RWPE2 (cell line): ENCODE results near the gene CENPA.
A peak's percentile ranks its signal among the peaks of the same experiment; 100 is the strongest.

Source experiments
- ATAC-seq: fragments of 200-7000 bp; cut with Tn5 transposase; 3 replicates; pipeline ENCODE4 v1.9.1; 2021; ENCODE audit warnings: low read depth
- DNase-seq: peaks from one replicate; pipeline ENCODE4 v3.0.0-alpha.2; 2020; ENCODE audit warnings: low spot score
- H3K27ac ChIP-seq: fragments of 450-650 bp; 2 replicates; pipeline ENCODE4 v1.5.1; 2017; ENCODE audit warnings: mild to moderate bottlenecking; ENCODE audit not compliant: poor library complexity, severe bottlenecking
- H3K27me3 ChIP-seq: fragments of 250-450 bp; sonication (Bioruptor Pico); 2 replicates; pipeline ENCODE4 v1.5.1; 2021; ENCODE audit warnings: mild to moderate bottlenecking, moderate library complexity; ENCODE audit not compliant: insufficient read depth, poor library complexity, severe bottlenecking
- H3K36me3 ChIP-seq: fragments of 250-450 bp; sonication (Bioruptor Pico); 2 replicates; pipeline ENCODE4 v1.5.1; 2020; ENCODE audit warnings: low read depth, mild to moderate bottlenecking, moderate library complexity
- H3K4me1 ChIP-seq: fragments of 250-450 bp; sonication (Bioruptor Pico); 2 replicates; pipeline ENCODE4 v1.5.1; 2021; ENCODE audit warnings: mild to moderate bottlenecking, moderate library complexity; ENCODE audit not compliant: insufficient read depth, poor library complexity, severe bottlenecking
- H3K4me3 ChIP-seq: fragments of 250-450 bp; sonication (Bioruptor Pico); 2 replicates; pipeline ENCODE4 v1.5.1; 2021; ENCODE audit warnings: mild to moderate bottlenecking, moderate library complexity; ENCODE audit not compliant: severe bottlenecking
- H3K9me3 ChIP-seq: fragments of 250-450 bp; sonication (Bioruptor Pico); 2 replicates; pipeline ENCODE4 v1.5.1; 2021; ENCODE audit warnings: mild to moderate bottlenecking, moderate library complexity; ENCODE audit not compliant: severe bottlenecking
- TF ChIP-seq, protein P1 (sequence below): fragments of 450-650 bp; IDR thresholded peaks from one replicate; pipeline ENCODE4 v1.5.1; 2017; ENCODE audit warnings: mild to moderate bottlenecking, moderate library complexity; ENCODE audit not compliant: poor library complexity, severe bottlenecking

Gene CENPA

GRCh38 chr2:26785431-26786206 lies at the start of gene CENPA:
Gene CENPA, plus strand, starts transcription at chr2:26786056. Its CDS starts 141 bp downstream, at chr2:26786197.
- TF ChIP-seq, protein P1, sequence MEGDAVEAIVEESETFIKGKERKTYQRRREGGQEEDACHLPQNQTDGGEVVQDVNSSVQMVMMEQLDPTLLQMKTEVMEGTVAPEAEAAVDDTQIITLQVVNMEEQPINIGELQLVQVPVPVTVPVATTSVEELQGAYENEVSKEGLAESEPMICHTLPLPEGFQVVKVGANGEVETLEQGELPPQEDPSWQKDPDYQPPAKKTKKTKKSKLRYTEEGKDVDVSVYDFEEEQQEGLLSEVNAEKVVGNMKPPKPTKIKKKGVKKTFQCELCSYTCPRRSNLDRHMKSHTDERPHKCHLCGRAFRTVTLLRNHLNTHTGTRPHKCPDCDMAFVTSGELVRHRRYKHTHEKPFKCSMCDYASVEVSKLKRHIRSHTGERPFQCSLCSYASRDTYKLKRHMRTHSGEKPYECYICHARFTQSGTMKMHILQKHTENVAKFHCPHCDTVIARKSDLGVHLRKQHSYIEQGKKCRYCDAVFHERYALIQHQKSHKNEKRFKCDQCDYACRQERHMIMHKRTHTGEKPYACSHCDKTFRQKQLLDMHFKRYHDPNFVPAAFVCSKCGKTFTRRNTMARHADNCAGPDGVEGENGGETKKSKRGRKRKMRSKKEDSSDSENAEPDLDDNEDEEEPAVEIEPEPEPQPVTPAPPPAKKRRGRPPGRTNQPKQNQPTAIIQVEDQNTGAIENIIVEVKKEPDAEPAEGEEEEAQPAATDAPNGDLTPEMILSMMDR = no peak
- peak within 1 kb of the TSS; percentile 75 for H3K4me3 ChIP-seq
- H3K27ac ChIP-seq = peak within 1 kb of the TSS; percentile 47
- H3K27me3 ChIP-seq = no peaks in the 10 kb centered on the region
- peaks cover 30% of the 10 kb centered on the region for H3K36me3 ChIP-seq
- ATAC-seq (peak; percentile 98), DNase-seq (peak; percentile 96)
- no peaks in the 10 kb centered on the region for H3K9me3 ChIP-seq
- peaks cover 6% of the 10 kb centered on the region for H3K4me1 ChIP-seq

DNA sequence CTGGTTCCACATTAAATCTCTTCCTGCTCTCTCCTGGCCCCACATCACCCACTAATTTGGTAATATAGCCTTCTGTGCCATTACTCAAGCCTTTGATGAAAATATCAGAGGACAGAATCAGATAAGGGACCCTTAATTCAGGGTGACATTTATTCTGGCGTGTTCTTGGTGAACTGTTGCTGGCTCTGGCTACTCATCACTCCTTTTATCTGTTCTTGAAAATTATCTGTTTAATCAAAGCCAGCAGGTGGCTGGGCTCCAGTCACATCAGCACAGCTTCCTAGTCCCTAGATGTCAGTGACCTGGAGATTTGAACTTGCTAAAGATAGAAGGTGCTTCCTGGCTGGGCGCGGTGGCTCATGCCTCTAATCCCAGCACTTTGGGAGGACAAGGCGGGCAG lies 48.6 kb upstream of the CENPA start:
- no peak for ATAC-seq
- DNase-seq = no peak
- Histone ChIP-seq H3K4me1 (no peaks in the 10 kb centered on the region), H3K36me3 (no peaks in the 10 kb centered on the region), H3K27ac (no peak overlapping the region), H3K4me3 (no peak overlapping the region), H3K27me3 (no peaks in the 10 kb centered on the region), H3K9me3 (no peaks in the 10 kb centered on the region)
- TF ChIP-seq, protein P1 = no peak

GRCh38 chr2:26738481-26738880 lies 47.4 kb upstream of the CENPA start:
- ATAC-seq (no peak), DNase-seq (no peak)
- Histone ChIP-seq H3K9me3 (no peaks in the 10 kb centered on the region), H3K4me1 (no peaks in the 10 kb centered on the region), H3K4me3 (no peak overlapping the region), H3K36me3 (no peaks in the 10 kb centered on the region), H3K27ac (no peak overlapping the region), H3K27me3 (no peaks in the 10 kb centered on the region)
- TF ChIP-seq, protein P1 = no peak

GRCh38 chr2:26739514-26739913 lies 46.3 kb upstream of the CENPA start:
- H3K9me3 ChIP-seq = no peaks in the 10 kb centered on the region
- no peak for ATAC-seq
- H3K4me3 ChIP-seq = no peak overlapping the region

More at GRCh38 chr2:26739514-26739913, 46.3 kb upstream of the CENPA start:
- H3K27me3 ChIP-seq = no peaks in the 10 kb centered on the region
- no peaks in the 10 kb centered on the region for H3K36me3 ChIP-seq
- TF ChIP-seq, protein P1 = no peak
- no peaks in the 10 kb centered on the region for H3K4me1 ChIP-seq
- DNase-seq = no peak
- H3K27ac ChIP-seq = no peak overlapping the region
